ENCODE results near the gene SLC16A9. TPM values are rescaled to one million over a fixed set of nuclear protein-coding genes. Genes with fewer than 3 reads are reported as not detected.

The SLC16A9 gene
- total RNA-seq, 4 donors from 2014 or later = 35.6 to 63.8 (median 41.6) TPM

DNA sequence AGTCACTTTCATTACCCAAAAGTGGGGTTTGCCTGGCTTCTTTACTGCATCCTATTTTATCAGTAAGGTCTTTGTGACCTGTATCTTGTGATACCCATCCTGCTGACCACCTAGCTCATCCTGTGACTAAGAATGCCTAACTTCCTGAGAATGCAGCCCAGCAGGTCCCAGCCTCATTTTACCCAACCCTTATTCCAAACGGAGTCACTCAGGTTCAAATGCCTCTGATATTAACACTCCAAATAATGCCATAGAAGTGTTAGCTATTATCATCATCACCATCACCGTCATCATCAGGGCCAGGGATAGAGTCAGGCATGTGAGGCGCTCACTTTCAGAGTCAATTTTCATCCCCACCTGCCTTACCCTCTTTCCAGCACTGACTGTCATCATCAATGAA is 85.5 kb downstream of the SLC16A9 start:
- 88 to 89% methylated on average over 3 of the region's 3 CpGs for WGBS, 2 donors
- H3K27me3 ChIP-seq = no peaks in the 10 kb centered on the region
- TF ChIP-seq, protein P1, sequence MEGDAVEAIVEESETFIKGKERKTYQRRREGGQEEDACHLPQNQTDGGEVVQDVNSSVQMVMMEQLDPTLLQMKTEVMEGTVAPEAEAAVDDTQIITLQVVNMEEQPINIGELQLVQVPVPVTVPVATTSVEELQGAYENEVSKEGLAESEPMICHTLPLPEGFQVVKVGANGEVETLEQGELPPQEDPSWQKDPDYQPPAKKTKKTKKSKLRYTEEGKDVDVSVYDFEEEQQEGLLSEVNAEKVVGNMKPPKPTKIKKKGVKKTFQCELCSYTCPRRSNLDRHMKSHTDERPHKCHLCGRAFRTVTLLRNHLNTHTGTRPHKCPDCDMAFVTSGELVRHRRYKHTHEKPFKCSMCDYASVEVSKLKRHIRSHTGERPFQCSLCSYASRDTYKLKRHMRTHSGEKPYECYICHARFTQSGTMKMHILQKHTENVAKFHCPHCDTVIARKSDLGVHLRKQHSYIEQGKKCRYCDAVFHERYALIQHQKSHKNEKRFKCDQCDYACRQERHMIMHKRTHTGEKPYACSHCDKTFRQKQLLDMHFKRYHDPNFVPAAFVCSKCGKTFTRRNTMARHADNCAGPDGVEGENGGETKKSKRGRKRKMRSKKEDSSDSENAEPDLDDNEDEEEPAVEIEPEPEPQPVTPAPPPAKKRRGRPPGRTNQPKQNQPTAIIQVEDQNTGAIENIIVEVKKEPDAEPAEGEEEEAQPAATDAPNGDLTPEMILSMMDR (IDR thresholded peaks at IDR 0.05) = no peak
- TF ChIP-seq POLR2A (IDR thresholded peaks at IDR 0.05) = no peak
- H3K36me3 ChIP-seq = no peaks in the 10 kb centered on the region
- H3K4me3 ChIP-seq (replicated peaks in 1 of 3) = no peak overlapping the region
- no peak for DNase-seq
- peaks cover 0 to 3% of the 10 kb centered on the region in 2 donors for H3K4me1 ChIP-seq
- H3K27ac ChIP-seq = no peak overlapping the region
- intact Hi-C loops (cut with DNase I) = loop anchor here (5.0 to 10.0 kb wide), 3 partner anchors 281 to 411 kb away; partner anchors contain the start of gene CCDC6
- no peaks in the 10 kb centered on the region for H3K9me3 ChIP-seq

DNA sequence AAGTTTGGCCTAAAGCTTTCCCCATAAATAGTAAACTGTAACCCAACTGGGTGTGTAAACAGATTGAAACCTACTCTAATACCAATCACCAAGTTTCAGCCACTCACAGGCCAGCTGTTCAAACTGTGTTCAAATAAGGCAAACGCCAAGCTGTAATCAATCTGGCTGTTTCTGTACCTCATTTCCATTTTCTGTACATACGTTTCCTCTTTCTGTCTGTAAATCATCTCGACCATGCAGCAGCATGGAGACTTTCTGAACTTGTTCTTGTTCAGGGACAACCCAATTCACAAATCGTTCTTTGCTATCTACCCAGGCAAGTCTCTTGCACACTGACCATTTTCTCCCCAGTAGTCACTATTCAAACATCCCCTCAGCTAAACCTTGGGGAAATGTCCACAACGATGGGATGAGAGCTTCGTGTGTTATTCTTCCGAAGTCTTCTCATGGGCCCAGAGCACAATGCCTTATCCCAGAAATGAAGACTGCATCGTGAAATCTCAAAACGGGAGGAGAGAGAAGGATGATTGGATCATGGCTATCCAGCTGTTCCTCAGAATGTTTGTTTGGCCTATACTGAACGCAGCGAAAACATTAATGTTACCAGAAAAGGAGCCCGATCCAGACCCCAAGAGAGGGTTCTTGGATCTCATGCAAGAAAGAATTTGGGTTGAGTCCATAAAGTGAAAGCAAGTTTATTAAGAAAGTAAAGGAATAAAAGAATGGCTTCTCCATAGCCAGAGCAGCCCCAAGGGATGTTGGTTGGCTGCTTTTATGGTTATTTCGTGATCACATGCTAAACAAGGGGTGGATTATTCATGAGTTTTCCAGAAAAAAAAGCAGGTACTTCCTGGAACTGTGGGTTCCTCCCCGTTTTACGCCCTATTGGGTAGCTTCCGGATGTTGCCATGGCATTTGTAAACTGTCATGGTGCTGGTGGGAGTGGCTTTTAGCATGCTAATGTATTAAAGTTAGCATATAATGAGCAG is 86.2 kb downstream of the SLC16A9 start:
- intact Hi-C loops (cut with DNase I) = loop anchor here (5.0 to 10.0 kb wide), 3 partner anchors 281 to 411 kb away; partner anchors contain the start of gene CCDC6
- no peak overlapping the region for H3K27ac ChIP-seq
- no peak for DNase-seq
- H3K4me3 ChIP-seq (replicated peaks in 1 of 3) = no peak overlapping the region
- H3K9me3 ChIP-seq = no peaks in the 10 kb centered on the region
- TF ChIP-seq POLR2A (IDR thresholded peaks at IDR 0.05) = no peak
- TF ChIP-seq, protein P1 (IDR thresholded peaks at IDR 0.05) = no peak
- H3K4me1 ChIP-seq = peaks cover 0 to 3% of the 10 kb centered on the region in 2 donors
- no peaks in the 10 kb centered on the region for H3K36me3 ChIP-seq
- WGBS, 2 donors = 63 to 72% methylated on average over 16 of the region's 16 CpGs
- no peaks in the 10 kb centered on the region for H3K27me3 ChIP-seq

DNA sequence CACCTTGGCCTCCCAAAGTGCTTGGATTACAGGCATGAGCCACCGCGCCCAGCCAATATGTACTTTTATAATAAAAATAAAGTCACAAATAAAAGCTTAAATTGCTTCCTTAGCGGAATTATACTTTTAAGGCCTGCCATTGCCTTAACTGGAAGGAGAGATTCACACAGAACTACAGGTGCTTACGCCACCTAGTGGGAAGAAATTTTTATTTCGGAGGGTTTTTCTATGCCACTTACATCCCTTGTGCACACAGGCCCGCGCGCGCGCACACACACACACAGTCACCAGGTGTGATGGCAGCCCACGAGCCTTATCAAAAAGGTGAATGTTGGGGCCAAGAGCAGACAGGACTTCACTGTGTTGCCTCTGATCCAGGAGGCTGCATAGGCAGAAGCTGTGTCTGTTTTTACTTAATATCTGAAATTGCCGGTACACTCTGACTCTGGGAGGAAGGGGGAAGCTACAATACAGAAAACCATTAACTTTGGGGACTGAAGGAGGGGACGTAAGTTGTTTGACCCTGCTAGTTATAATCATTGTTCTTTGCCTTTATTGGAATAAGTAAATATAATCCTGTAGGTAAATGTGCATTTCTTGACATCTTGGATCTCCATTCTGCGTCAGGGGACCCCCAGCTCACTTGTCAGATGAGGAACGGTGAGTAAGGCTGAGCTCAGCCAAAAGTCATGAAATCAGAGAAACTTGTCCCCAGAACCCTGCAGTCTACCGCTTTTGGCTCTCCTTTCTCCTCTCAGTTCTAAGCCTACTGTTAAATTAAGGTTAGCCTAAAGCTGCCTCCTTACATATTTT is 87.1 kb downstream of the SLC16A9 start:
- peak; percentile 48 to 50 for DNase-seq
- intact Hi-C loops (cut with DNase I) = loop anchor here (5.0 to 10.0 kb wide), 3 partner anchors 282 to 412 kb away; partner anchors contain the start of gene CCDC6
- no peaks in the 10 kb centered on the region for H3K36me3 ChIP-seq

DNA sequence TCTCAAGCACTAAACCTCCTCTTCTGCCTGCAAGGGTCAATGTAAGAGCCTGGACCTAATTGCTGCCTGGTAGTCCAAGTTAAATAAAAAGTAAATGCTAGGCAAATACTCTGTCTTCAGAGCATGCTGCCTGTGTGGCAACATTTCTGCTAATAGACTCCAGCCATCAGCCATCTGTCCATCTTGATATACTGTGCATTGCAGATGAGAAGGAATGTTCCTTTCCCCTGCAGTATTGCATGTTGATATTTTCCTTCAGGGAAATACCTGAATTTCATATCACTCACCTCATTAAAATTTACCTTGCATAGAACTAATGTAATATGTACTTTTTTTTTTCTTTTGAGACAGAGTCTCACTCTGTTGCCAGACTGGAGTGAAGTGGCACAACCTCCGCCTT is 87.9 kb downstream of the SLC16A9 start:
- H3K36me3 ChIP-seq = no peaks in the 10 kb centered on the region
- no peaks in the 10 kb centered on the region for H3K9me3 ChIP-seq
- no peaks in the 10 kb centered on the region for H3K27me3 ChIP-seq
- H3K4me3 ChIP-seq (replicated peaks in 1 of 3) = no peak overlapping the region
- H3K4me1 ChIP-seq = peaks cover 0 to 3% of the 10 kb centered on the region in 2 donors
- WGBS, 2 donors = 96 to 97% methylated on average over 1 of the region's 1 CpG
- no peak for TF ChIP-seq POLR2A (IDR thresholded peaks at IDR 0.05)
- TF ChIP-seq, protein P1 (IDR thresholded peaks at IDR 0.05) = no peak
- no peak overlapping the region for H3K27ac ChIP-seq
- no peak for DNase-seq
- intact Hi-C loops (cut with DNase I) = loop anchor here (5.0 to 10.0 kb wide), 3 partner anchors 283 to 413 kb away; partner anchors contain the start of gene CCDC6

More for the DNA sequence above, 87.1 kb downstream of the SLC16A9 start:
- Histone ChIP-seq H3K4me3 (replicated peaks in 1 of 3) (no peak overlapping the region), H3K9me3 (no peaks in the 10 kb centered on the region), H3K27me3 (no peaks in the 10 kb centered on the region), H3K4me1 (peaks cover 0 to 3% of the 10 kb centered on the region in 2 donors), H3K27ac (no peak overlapping the region)
- WGBS, 2 donors = 59 to 62% methylated on average over 16 of the region's 16 CpGs
- TF ChIP-seq, protein P1 (IDR thresholded peaks at IDR 0.05) = peak; percentile 23 to 68 (median 54)
- TF ChIP-seq POLR2A (IDR thresholded peaks at IDR 0.05) = no peak

Measured in thyroid gland (tissue), 4 donors.